ENCODE results near the gene DLX4.

GRCh38 chr17:49984283-49984682 lies 15.3 kb downstream of the DLX4 start:
- TF ChIP-seq CTCF (IDR thresholded peaks at IDR 0.05): no peak
- TF ChIP-seq POLR2AphosphoS5 (IDR thresholded peaks at IDR 0.05; ENCODE audit: insufficient read depth in 1 of 2, low read depth in 1 of 2): no peak
- no peak for TF ChIP-seq POLR2A (IDR thresholded peaks at IDR 0.05)

Data from vagina (tissue), 2 donors.